ENCODE data around the gene VPS26C.
A peak's percentile ranks its signal among the peaks of the same experiment; 100 is the strongest.
"Not testable (repeated sequence)": the region's sequence is repeated elsewhere in the genome, so short reads cannot be mapped to it uniquely, and the experiment has no call there.

The VPS26C gene

DNA sequence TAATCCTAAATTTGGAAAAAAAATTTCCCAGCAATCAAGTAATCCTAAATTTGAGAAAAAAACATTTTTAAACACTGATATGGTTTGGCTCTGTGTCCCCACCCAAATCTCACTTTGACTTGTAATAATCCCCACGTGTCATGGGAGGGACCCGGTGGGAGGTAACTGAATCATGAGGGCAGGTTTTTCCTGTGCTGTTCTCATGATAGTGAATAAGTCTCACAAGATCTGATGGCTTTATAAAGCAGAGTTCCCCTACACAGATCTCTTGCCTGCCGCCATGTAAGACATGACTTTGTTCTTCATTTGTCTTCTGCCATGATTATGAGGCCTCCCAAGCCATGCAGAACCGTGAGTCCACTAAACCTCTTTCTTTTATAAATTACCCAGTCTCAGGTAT is 12.1 kb upstream of the VPS26C start:
- not testable (repeated sequence) for H3K27me3 ChIP-seq (ENCODE audit: control insufficient read depth, insufficient read depth, low read length); H3K9ac ChIP-seq (ENCODE audit: low read depth, low read length); H3K4me1 ChIP-seq (ENCODE audit: control insufficient read depth, insufficient read depth, low read length); H3K36me3 ChIP-seq (ENCODE audit: control insufficient read depth, insufficient read depth, low read length); H3K27ac ChIP-seq (ENCODE audit: low read depth, low read length); H3K4me3 ChIP-seq (ENCODE audit: low read depth, low read length); H3K9me3 ChIP-seq (ENCODE audit: control insufficient read depth, insufficient read depth, low read length)

DNA sequence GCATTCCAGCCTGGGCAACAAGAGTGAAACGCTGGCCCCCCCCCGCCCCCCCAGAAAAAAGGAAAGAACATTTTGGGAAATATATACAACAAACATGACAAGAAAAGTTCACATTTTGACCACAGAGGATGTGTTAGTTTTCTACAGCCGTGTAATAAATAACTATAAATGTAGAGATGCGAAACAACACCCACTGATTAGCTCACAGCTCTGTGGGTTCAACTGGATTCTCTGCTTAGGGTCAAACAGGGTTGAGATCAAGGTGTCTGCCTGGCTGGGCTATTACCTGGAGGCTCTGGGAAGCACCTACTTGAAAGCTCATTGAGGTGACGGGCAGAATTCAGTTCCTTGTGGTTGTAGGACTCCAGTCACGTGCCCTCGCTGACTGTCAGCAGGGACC is 11.1 kb upstream of the VPS26C start:
- Histone ChIP-seq H3K27me3 (ENCODE audit: control insufficient read depth, insufficient read depth, low read length) (peaks cover 9% of the 10 kb centered on the region), H3K36me3 (ENCODE audit: control insufficient read depth, insufficient read depth, low read length) (no peaks in the 10 kb centered on the region), H3K4me3 (ENCODE audit: low read depth, low read length) (no peak overlapping the region), H3K27ac (ENCODE audit: low read depth, low read length) (no peak overlapping the region), H3K9me3 (ENCODE audit: control insufficient read depth, insufficient read depth, low read length) (no peaks in the 10 kb centered on the region), H3K4me1 (ENCODE audit: control insufficient read depth, insufficient read depth, low read length) (peaks cover 11% of the 10 kb centered on the region), H3K9ac (ENCODE audit: low read depth, low read length) (no peak overlapping the region)

DNA sequence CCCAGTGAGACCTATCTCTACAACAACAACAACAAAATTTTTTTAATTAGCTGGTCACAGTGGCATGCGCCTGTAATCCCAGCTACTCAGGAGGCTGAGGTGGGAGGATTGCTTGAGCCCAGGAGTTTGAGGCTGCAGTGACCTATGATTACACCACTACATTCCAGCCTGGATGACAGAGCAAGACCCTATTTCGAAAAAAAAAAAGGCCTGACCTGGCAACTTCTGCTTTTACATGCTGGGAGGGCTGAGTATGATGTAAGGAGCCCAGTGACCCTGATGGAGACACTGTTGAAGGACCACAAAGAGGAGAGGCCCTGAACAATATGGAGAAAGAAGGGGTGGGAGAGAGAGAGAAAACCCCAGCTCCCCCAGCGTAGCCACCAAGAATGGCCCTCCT is 9.2 kb upstream of the VPS26C start:
- Histone ChIP-seq H3K9ac (ENCODE audit: low read depth, low read length) (no peak overlapping the region), H3K36me3 (ENCODE audit: control insufficient read depth, insufficient read depth, low read length) (no peaks in the 10 kb centered on the region), H3K4me3 (ENCODE audit: low read depth, low read length) (no peak overlapping the region), H3K27ac (ENCODE audit: low read depth, low read length) (no peak overlapping the region), H3K9me3 (ENCODE audit: control insufficient read depth, insufficient read depth, low read length) (no peaks in the 10 kb centered on the region), H3K27me3 (ENCODE audit: control insufficient read depth, insufficient read depth, low read length) (peaks cover 2% of the 10 kb centered on the region), H3K4me1 (ENCODE audit: control insufficient read depth, insufficient read depth, low read length) (peaks cover 7% of the 10 kb centered on the region)

DNA sequence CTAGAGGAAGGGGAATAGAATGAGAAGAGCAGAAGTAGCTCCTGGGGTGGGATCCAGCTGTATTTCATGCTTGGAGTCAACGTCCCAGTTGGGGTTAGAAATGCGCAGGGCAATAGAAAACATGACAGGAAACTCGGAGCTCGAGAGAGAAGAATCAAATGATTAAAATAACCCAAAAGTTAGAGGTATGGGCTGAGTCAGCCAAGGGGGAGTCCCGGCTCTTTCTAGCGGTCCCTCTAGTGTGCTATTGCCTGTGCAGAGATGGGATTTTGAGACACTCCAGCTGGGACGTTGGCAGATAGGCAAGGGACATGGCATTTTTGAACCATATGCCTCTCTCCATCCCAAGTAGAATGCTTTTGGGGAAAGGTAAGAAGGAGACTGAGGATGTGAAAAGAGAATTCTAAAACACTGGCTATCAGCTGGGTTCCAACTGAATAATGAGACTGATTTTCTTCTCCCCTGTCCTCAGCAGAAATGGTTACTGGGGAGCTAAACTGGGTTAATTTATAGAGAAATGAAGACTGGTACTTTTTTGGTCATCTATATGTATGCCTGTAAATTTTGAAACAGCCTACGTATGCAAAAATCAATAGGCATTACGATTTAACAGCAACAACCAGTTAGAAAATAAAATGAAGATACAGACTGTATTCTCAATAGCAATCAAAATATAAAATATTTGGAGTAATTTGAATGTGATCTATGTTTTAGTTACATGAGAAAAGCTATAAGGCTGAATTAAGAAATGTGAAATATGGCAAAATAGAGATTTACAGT is 7.0 kb upstream of the VPS26C start:
- peaks cover 6% of the 10 kb centered on the region for H3K4me1 ChIP-seq (ENCODE audit: control insufficient read depth, insufficient read depth, low read length)
- H3K9ac ChIP-seq (ENCODE audit: low read depth, low read length): no peak overlapping the region
- no peaks in the 10 kb centered on the region for H3K9me3 ChIP-seq (ENCODE audit: control insufficient read depth, insufficient read depth, low read length)
- no peaks in the 10 kb centered on the region for H3K27me3 ChIP-seq (ENCODE audit: control insufficient read depth, insufficient read depth, low read length)
- no peaks in the 10 kb centered on the region for H3K36me3 ChIP-seq (ENCODE audit: control insufficient read depth, insufficient read depth, low read length)
- H3K27ac ChIP-seq (ENCODE audit: low read depth, low read length): peak overlapping the region; percentile 26
- no peak overlapping the region for H3K4me3 ChIP-seq (ENCODE audit: low read depth, low read length)

DNA sequence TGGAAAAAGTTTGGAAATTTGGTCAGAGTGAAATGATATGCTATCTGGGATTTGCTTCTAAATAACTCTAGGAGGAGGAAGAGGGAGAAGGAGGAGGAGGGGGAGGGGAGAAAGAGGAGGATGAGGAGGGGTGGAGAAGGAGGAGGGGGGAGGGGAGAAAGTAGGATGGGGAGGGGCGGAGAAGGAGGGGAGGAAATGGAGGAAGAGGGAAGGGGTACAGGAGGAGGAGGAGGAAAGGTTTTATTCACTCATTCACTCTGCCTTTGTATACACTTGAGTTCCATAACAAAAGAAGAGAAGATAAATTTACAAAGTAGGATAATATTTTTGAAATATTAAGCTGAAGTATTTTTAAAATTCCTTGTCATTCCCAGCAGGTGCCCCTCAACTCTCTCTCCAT is 6.3 kb upstream of the VPS26C start:
- no peaks in the 10 kb centered on the region for H3K36me3 ChIP-seq (ENCODE audit: control insufficient read depth, insufficient read depth, low read length)
- H3K27me3 ChIP-seq (ENCODE audit: control insufficient read depth, insufficient read depth, low read length): no peaks in the 10 kb centered on the region
- H3K4me3 ChIP-seq (ENCODE audit: low read depth, low read length): no peak overlapping the region
- peak overlapping the region; percentile 26 for H3K27ac ChIP-seq (ENCODE audit: low read depth, low read length)
- H3K9ac ChIP-seq (ENCODE audit: low read depth, low read length): no peak overlapping the region
- H3K4me1 ChIP-seq (ENCODE audit: control insufficient read depth, insufficient read depth, low read length): peaks cover 6% of the 10 kb centered on the region
- no peaks in the 10 kb centered on the region for H3K9me3 ChIP-seq (ENCODE audit: control insufficient read depth, insufficient read depth, low read length)

DNA sequence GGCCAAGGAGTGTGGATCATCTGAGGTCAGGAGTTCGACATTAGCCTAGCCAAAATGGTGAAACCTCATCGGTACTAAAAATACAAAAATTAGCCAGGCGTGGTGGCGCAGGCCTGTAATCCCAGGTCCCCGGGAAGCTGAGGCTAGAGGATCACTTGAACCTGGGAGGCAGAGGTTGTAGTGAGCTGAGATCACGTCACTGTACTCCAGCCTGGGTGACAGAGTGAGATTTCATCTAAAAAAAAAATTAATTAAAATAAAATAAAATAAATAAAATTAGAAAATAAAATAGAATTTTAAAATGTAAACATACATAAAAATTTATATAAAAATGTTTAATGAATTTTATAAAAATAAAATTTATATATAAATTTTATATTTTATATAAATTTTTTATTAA is 5.8 kb upstream of the VPS26C start:
- H3K4me3 ChIP-seq (ENCODE audit: low read depth, low read length): no peak overlapping the region
- peaks cover 6% of the 10 kb centered on the region for H3K4me1 ChIP-seq (ENCODE audit: control insufficient read depth, insufficient read depth, low read length)
- no peaks in the 10 kb centered on the region for H3K27me3 ChIP-seq (ENCODE audit: control insufficient read depth, insufficient read depth, low read length)

DNA sequence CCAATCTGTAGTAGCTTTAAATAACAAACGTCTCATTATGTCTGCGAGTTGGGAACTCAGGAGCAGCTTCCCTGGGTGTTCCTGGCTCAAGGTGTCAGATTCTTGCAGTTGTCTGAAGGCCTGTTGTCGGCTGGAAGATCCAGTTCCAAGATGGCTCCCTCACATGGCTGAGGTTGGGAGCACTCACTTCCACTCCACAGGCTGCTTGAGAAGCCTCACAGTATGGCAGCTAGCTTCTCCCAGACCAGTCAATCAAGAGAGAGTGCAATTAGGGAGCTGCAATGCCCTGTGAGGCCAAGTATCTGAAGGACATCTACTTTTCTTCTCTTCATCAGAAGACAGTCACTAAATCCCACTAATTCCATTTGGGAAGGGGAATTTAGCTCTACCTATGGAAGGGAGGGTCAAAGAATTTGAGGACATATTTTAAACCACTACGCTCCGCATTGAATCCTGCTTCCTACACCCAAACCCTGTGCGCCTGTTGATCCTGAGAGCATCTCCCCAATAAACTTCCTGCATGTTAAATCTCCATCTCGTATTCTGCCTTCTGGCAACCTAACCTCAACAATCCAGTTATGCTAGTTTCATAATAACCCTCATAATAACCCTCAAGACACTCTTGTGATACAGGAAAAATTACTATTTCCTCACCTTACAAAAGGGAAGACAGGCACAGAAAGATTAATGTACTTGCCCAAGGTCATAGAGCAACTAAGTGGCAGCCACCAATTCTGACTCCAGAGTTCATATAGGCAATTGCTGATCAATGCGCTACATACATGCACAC is 3.6 kb upstream of the VPS26C start:
- H3K27ac ChIP-seq (ENCODE audit: low read depth, low read length): no peak overlapping the region
- no peak overlapping the region for H3K9ac ChIP-seq (ENCODE audit: low read depth, low read length)
- H3K27me3 ChIP-seq (ENCODE audit: control insufficient read depth, insufficient read depth, low read length): no peaks in the 10 kb centered on the region
- H3K4me1 ChIP-seq (ENCODE audit: control insufficient read depth, insufficient read depth, low read length): peaks cover 9% of the 10 kb centered on the region
- no peaks in the 10 kb centered on the region for H3K36me3 ChIP-seq (ENCODE audit: control insufficient read depth, insufficient read depth, low read length)
- no peak overlapping the region for H3K4me3 ChIP-seq (ENCODE audit: low read depth, low read length)
- H3K9me3 ChIP-seq (ENCODE audit: control insufficient read depth, insufficient read depth, low read length): no peaks in the 10 kb centered on the region

More for the DNA sequence above, 5.8 kb upstream of the VPS26C start:
- no peak overlapping the region for H3K27ac ChIP-seq (ENCODE audit: low read depth, low read length)
- no peaks in the 10 kb centered on the region for H3K9me3 ChIP-seq (ENCODE audit: control insufficient read depth, insufficient read depth, low read length)
- H3K9ac ChIP-seq (ENCODE audit: low read depth, low read length): no peak overlapping the region
- no peaks in the 10 kb centered on the region for H3K36me3 ChIP-seq (ENCODE audit: control insufficient read depth, insufficient read depth, low read length)

DNA sequence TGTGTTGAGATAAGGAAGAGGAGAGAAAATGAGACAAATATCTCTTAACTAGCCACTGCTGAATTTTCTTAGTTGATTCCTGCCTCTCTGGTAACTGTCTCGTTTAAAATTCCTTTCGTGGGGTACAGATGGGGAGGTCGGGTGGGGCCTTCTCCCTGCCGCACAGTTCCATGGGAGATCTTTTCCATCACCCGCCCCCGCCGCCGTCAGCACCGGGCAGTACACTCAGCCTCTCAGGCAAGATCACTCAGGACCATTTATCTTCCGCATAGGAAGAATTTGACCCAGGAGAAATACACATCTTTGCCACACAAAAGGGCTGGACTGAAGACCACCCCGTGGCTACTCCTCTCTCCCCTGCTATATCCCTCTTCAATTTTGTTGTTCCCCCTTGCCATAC is 2.3 kb upstream of the VPS26C start:
- Histone ChIP-seq H3K27ac (ENCODE audit: low read depth, low read length) (no peak overlapping the region), H3K36me3 (ENCODE audit: control insufficient read depth, insufficient read depth, low read length) (no peaks in the 10 kb centered on the region; the same call in 1 of the 2 replicates), H3K9ac (ENCODE audit: low read depth, low read length) (no peak overlapping the region), H3K27me3 (ENCODE audit: control insufficient read depth, insufficient read depth, low read length) (no peaks in the 10 kb centered on the region), H3K4me3 (ENCODE audit: low read depth, low read length) (no peak overlapping the region), H3K9me3 (ENCODE audit: control insufficient read depth, insufficient read depth, low read length) (no peaks in the 10 kb centered on the region), H3K4me1 (ENCODE audit: control insufficient read depth, insufficient read depth, low read length) (peaks cover 9% of the 10 kb centered on the region)

DNA sequence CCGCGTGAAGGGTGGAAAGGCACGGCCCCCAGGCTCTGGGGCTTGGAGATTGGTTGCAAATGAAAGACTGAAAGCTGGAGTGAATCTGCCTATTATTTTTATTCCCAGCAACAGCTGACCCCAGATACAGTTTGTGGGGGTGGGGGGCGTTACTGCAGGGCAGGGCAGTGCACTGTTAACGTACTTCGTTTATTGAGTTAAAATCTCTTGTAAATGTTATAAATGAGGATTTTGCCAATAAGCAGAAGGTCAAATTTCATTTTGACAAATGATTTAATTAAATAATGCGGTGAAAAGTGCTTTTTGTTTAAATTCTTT is 1.0 kb upstream of the VPS26C start:
- peak overlapping the region; percentile 90 for H3K9ac ChIP-seq (ENCODE audit: low read depth, low read length)
- H3K27me3 ChIP-seq (ENCODE audit: control insufficient read depth, insufficient read depth, low read length): no peaks in the 10 kb centered on the region

DNA sequence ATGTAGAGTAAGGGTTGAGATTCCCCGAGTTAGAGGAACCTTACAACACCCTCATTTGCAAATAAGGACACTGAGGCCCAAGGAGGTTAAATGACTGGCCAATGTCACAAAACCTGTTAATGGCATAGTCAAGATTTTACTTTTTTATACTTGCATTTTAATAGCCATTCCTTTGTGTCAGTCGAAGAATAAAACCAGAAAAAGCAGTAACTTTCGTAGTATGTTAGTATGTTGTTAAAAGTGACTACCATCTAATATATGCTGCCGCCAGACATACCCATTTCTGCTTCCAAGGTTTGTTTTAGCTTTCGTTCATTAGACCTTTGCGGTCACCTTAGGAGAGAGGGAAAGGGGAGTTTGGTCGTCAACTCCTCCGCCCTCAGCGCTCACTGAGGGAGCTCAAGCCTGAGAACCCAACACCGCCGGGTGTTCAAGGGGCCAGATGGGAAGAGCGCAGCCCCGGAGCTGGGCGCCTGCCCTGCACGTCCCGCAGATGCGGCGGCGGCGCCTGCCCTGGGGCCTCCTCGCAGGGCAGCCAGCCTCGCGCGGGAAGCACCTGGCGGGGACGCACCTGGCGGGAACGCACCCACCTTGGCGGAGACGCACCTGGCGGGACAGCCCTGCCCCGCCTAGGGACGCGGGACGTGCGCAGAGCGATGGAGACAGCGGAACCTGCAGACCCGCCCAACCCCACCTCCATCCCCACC is 466 bp downstream of the VPS26C start:
- Histone ChIP-seq H3K9me3 (ENCODE audit: control insufficient read depth, insufficient read depth, low read length) (no peaks in the 10 kb centered on the region), H3K4me1 (ENCODE audit: control insufficient read depth, insufficient read depth, low read length) (peaks cover 3% of the 10 kb centered on the region; the same call in 1 of the 2 replicates), H3K36me3 (ENCODE audit: control insufficient read depth, insufficient read depth, low read length) (peaks cover under 1% of the 10 kb centered on the region; the same call in 1 of the 2 replicates), H3K27ac (ENCODE audit: low read depth, low read length) (peak overlapping the region; percentile 99), H3K4me3 (ENCODE audit: low read depth, low read length) (peak overlapping the region; percentile 80), H3K27me3 (ENCODE audit: control insufficient read depth, insufficient read depth, low read length) (no peaks in the 10 kb centered on the region), H3K9ac (ENCODE audit: low read depth, low read length) (peak overlapping the region; percentile 76)

More for the DNA sequence above, 1.0 kb upstream of the VPS26C start:
- Histone ChIP-seq H3K4me3 (ENCODE audit: low read depth, low read length) (peak overlapping the region; percentile 80), H3K36me3 (ENCODE audit: control insufficient read depth, insufficient read depth, low read length) (no peaks in the 10 kb centered on the region; the same call in 1 of the 2 replicates), H3K27ac (ENCODE audit: low read depth, low read length) (peak overlapping the region; percentile 99), H3K9me3 (ENCODE audit: control insufficient read depth, insufficient read depth, low read length) (no peaks in the 10 kb centered on the region), H3K4me1 (ENCODE audit: control insufficient read depth, insufficient read depth, low read length) (peaks cover 3% of the 10 kb centered on the region; the same call in 1 of the 2 replicates)

DNA sequence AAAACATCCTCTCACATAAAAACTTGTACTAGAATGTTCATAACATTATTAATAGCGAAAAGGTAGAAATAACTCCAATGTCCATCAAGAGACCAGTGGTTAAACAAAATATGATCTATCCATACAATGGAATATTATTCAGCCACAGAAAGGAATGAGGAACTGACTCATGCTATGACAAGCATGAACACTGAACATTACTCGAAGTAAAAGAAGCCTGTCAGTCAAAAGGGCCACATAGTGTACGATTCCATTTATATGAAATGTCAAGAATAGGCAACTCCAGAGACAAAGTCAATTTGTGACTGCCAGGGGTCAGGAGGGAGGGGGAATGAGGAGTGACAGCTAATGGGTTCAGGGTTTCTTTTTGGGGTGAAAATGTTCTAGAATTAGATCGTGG is 2.3 kb downstream of the VPS26C start:
- Histone ChIP-seq H3K27ac (ENCODE audit: low read depth, low read length) (no peak overlapping the region), H3K9me3 (ENCODE audit: control insufficient read depth, insufficient read depth, low read length) (no peaks in the 10 kb centered on the region), H3K36me3 (ENCODE audit: control insufficient read depth, insufficient read depth, low read length) (peaks cover 14% of the 10 kb centered on the region; the same call in 1 of the 2 replicates), H3K9ac (ENCODE audit: low read depth, low read length) (no peak overlapping the region), H3K4me1 (ENCODE audit: control insufficient read depth, insufficient read depth, low read length) (peaks cover 3% of the 10 kb centered on the region; the same call in 1 of the 2 replicates), H3K4me3 (ENCODE audit: low read depth, low read length) (no peak overlapping the region), H3K27me3 (ENCODE audit: control insufficient read depth, insufficient read depth, low read length) (no peaks in the 10 kb centered on the region)
